H9 (cell line): ENCODE data around the gene DUSP11. TPM values are rescaled to one million over a fixed set of nuclear protein-coding genes. Genes with fewer than 3 reads are reported as not detected.

Experiments
- DNase-seq: peaks from one replicate; pipeline ENCODE4 v3.0.0-alpha.2; 2017
- H2AFZ ChIP-seq: one replicate; pipeline ENCODE4 v1.6.1; 2013; ENCODE audit warnings: mild to moderate bottlenecking, low read length, control low read depth, moderate library complexity
- H2AK5ac ChIP-seq: 2 replicates; pipeline ENCODE4 v1.6.1; 2013; ENCODE audit warnings: low read length, control low read depth, mixed read lengths; ENCODE audit not compliant: insufficient read length
- H2BK120ac ChIP-seq: one replicate; pipeline ENCODE4 v1.6.1; 2013; ENCODE audit warnings: low read depth, mild to moderate bottlenecking, low read length, control low read depth, inconsistent platforms; ENCODE audit not compliant: poor library complexity, severe bottlenecking
- H2BK12ac ChIP-seq: 2 replicates; pipeline ENCODE4 v1.6.1; 2013; ENCODE audit warnings: low read length, control low read depth, mixed read lengths, low read depth; ENCODE audit not compliant: insufficient read length
- H2BK15ac ChIP-seq: 2 replicates; pipeline ENCODE4 v1.6.1; 2013; ENCODE audit warnings: low read depth, low read length, control low read depth
- H2BK20ac ChIP-seq: one replicate; pipeline ENCODE4 v1.6.1; 2013; ENCODE audit warnings: low read depth, mild to moderate bottlenecking, low read length, control low read depth, inconsistent platforms; ENCODE audit not compliant: poor library complexity, severe bottlenecking
- H2BK5ac ChIP-seq: 2 replicates; pipeline ENCODE4 v1.6.1; 2013; ENCODE audit warnings: low read length, control low read depth, mixed read lengths; ENCODE audit not compliant: insufficient read length
- H3K14ac ChIP-seq: 2 replicates; pipeline ENCODE4 v1.6.1; 2013; ENCODE audit warnings: low read length, control low read depth; ENCODE audit not compliant: insufficient read depth
- H3K18ac ChIP-seq: 2 replicates; pipeline ENCODE4 v1.6.1; 2013; ENCODE audit warnings: low read depth, mild to moderate bottlenecking, mixed read lengths, low read length, control low read depth; ENCODE audit not compliant: insufficient read length
- H3K23ac ChIP-seq: 2 replicates; pipeline ENCODE4 v1.6.1; 2013; ENCODE audit warnings: low read length, control low read depth, mixed read lengths, low read depth; ENCODE audit not compliant: insufficient read length
- H3K23me2 ChIP-seq: 2 replicates; pipeline ENCODE4 v1.6.1; 2013; ENCODE audit warnings: low read depth, mild to moderate bottlenecking, mixed read lengths, low read length, control low read depth; ENCODE audit not compliant: insufficient read length, poor library complexity, severe bottlenecking
- H3K27ac ChIP-seq: 2 replicates; pipeline ENCODE4 v1.5.1; 2013; ENCODE audit warnings: low read length, control low read depth, mixed read lengths, low read depth; ENCODE audit not compliant: insufficient read length
- H3K27me3 ChIP-seq: 2 replicates; pipeline ENCODE4 v1.6.1; 2013; ENCODE audit warnings: low read length, control low read depth, inconsistent platforms; ENCODE audit not compliant: insufficient read depth
- H3K4ac ChIP-seq: 2 replicates; pipeline ENCODE4 v1.6.1; 2013; ENCODE audit warnings: low read depth, mild to moderate bottlenecking, control low read depth, inconsistent platforms, low read length, moderate library complexity
- H3K4me1 ChIP-seq: 2 replicates; pipeline ENCODE4 v1.6.1; 2013; ENCODE audit warnings: low read length, control low read depth, inconsistent platforms; ENCODE audit not compliant: insufficient read depth
- H3K4me2 ChIP-seq: 2 replicates; pipeline ENCODE4 v1.6.1; 2013; ENCODE audit warnings: low read length, control low read depth, mixed read lengths; ENCODE audit not compliant: insufficient read length, insufficient read depth
- H3K56ac ChIP-seq: 2 replicates; pipeline ENCODE4 v1.6.1; 2013; ENCODE audit warnings: low read depth, mild to moderate bottlenecking, mixed read lengths, low read length, control low read depth; ENCODE audit not compliant: insufficient read length
- H3K79me1 ChIP-seq: 2 replicates; pipeline ENCODE4 v1.6.1; 2013; ENCODE audit warnings: low read depth, mild to moderate bottlenecking, moderate library complexity, low read length, control low read depth, inconsistent platforms; ENCODE audit not compliant: insufficient read depth, poor library complexity, severe bottlenecking
- H3K79me2 ChIP-seq: 2 replicates; pipeline ENCODE4 v1.6.1; 2013; ENCODE audit warnings: low read length, control low read depth, inconsistent platforms; ENCODE audit not compliant: insufficient read depth
- H3K9ac ChIP-seq: 2 replicates; pipeline ENCODE4 v1.6.1; 2013; ENCODE audit warnings: low read length, control low read depth, mixed read lengths; ENCODE audit not compliant: insufficient read length; ENCODE audit errors: extremely low read depth
- H3K9me3 ChIP-seq: one replicate; pipeline ENCODE4 v1.6.1; 2013; ENCODE audit warnings: low read depth, low read length, inconsistent platforms; ENCODE audit not compliant: control insufficient read depth
- H3T11ph ChIP-seq: one replicate; pipeline ENCODE4 v1.6.1; 2013; ENCODE audit warnings: mild to moderate bottlenecking, low read length, control low read depth, inconsistent platforms
- H4K20me1 ChIP-seq: one replicate; pipeline ENCODE4 v1.6.1; 2013; ENCODE audit not compliant: control insufficient read depth, insufficient read length, insufficient read depth
- H4K5ac ChIP-seq: 2 replicates; pipeline ENCODE4 v1.6.1; 2013; ENCODE audit warnings: low read depth, mild to moderate bottlenecking, mixed read lengths, low read length, control low read depth; ENCODE audit not compliant: insufficient read length
- H4K8ac ChIP-seq: replicated peaks from 2 replicates; pipeline ENCODE4 v1.6.1; 2013; ENCODE audit warnings: low read length, control low read depth, mixed read lengths, low read depth; ENCODE audit not compliant: insufficient read length
- H4K91ac ChIP-seq: 2 replicates; pipeline ENCODE4 v1.6.1; 2013; ENCODE audit warnings: low read depth, mild to moderate bottlenecking, moderate library complexity, mixed read lengths, low read length, control low read depth; ENCODE audit not compliant: insufficient read length
- H3K27ac Mint-ChIP-seq, 3 experiments: 2 replicates in 2 of 3; 3 replicates in 1 of 3; pipeline ENCODE4 v1.8.0; 2020 to 2021; ENCODE audit warnings: mixed read lengths in 3 of 3, mild to moderate bottlenecking in 1 of 3, moderate library complexity in 1 of 3
- H3K27me3 Mint-ChIP-seq: 2 replicates; pipeline ENCODE4 v1.8.0; 2021; ENCODE audit warnings: low read depth, mild to moderate bottlenecking, moderate library complexity, mixed read lengths
- H3K36me3 Mint-ChIP-seq, 3 experiments: 2 replicates in 2 of 3; 3 replicates in 1 of 3; pipeline ENCODE4 v1.8.0; 2020 to 2021; ENCODE audit warnings: low read depth in 3 of 3, mixed read lengths in 3 of 3; ENCODE audit not compliant: insufficient read depth in 1 of 3
- H3K4me1 Mint-ChIP-seq, 2 experiments: 2 replicates each; pipeline ENCODE4 v1.8.0; 2020; ENCODE audit warnings: mixed read lengths in 2 of 2
- H3K4me3 Mint-ChIP-seq, 2 experiments: 2 replicates in 1 of 2; 3 replicates in 1 of 2; pipeline ENCODE4 v1.8.0; 2020 to 2021; ENCODE audit warnings: mild to moderate bottlenecking in 2 of 2, mixed read lengths in 2 of 2, moderate library complexity in 1 of 2
- H3K9me3 Mint-ChIP-seq, 2 experiments: 2 replicates in 1 of 2; 3 replicates in 1 of 2; pipeline ENCODE4 v1.8.0; 2020; ENCODE audit warnings: mild to moderate bottlenecking in 2 of 2, mixed read lengths in 2 of 2, moderate library complexity in 1 of 2
- CTCF ChIP-seq: fragments of 200-600 bp; sonication (generic); conservative IDR thresholded peaks from 3 replicates; pipeline ENCODE4 v1.8.0; 2021; ENCODE audit warnings: antibody characterized with exemption, mild to moderate bottlenecking
- WGBS: extraction: QIAGEN DNeasy Blood & Tissue Kit; methylation state at CpG from one replicate; pipeline ENCODE4 v1.1.7; 2013; ENCODE audit warnings: missing lambda C conversion rate, low lambda C conversion rate, mixed read lengths; ENCODE audit not compliant: insufficient read length; ENCODE audit errors: extremely low coverage; 5-methylcytosine and 5-hydroxymethylcytosine counted together
- total RNA-seq: library from RNA; stranded (reverse); gene quantifications from 2 replicates; pipeline ENCODE4 v1.2.1, GENCODE V29; 2021

The DUSP11 gene
- total RNA-seq, 1 experiment from 2014 or later = 21.4 TPM

- Histone ChIP-seq H2AK5ac (no peak overlapping the region), H3K4me1 (no peaks in the 10 kb centered on the region; the same call in 1 of the 2 replicates), H3K23ac (no peak overlapping the region), H3K27me3 (no peaks in the 10 kb centered on the region; the same call in 1 of the 2 replicates), H3K79me2 (no peaks in the 10 kb centered on the region), H2BK15ac (no peak overlapping the region), H3K9ac (no peak overlapping the region), H2BK120ac (no peak overlapping the region), H4K8ac (no peak overlapping the region), H3K56ac (no peak overlapping the region), H3K4ac (no peak overlapping the region), H2AFZ (no peak overlapping the region), H3K27ac (no peak overlapping the region), H3K18ac (no peak overlapping the region), H3K23me2 (no peaks in the 10 kb centered on the region), H2BK12ac (no peak overlapping the region), H3K9me3 (no peaks in the 10 kb centered on the region), H3K4me2 (no peak overlapping the region), H4K20me1 (no peaks in the 10 kb centered on the region), H2BK20ac (no peak overlapping the region), H3K79me1 (no peaks in the 10 kb centered on the region), H3K14ac (no peak overlapping the region), H4K5ac (no peak overlapping the region), H2BK5ac (no peak overlapping the region), H4K91ac (no peak overlapping the region), H3T11ph (no peak overlapping the region)
- no peak for DNase-seq
- Mint-ChIP-seq H3K36me3 (no peaks in the 10 kb centered on the region), H3K27ac (no peak overlapping the region), H3K4me1 (peaks cover 6 to 10% of the 10 kb centered on the region in 2 experiments), H3K4me3 (no peak overlapping the region), H3K9me3 (no peaks in the 10 kb centered on the region), H3K27me3 (peaks cover 28% of the 10 kb centered on the region)
- no peak for TF ChIP-seq CTCF
- WGBS = no CpG with 5 or more reads among the region's 2 CpGs
Observed at GRCh38 chr2:73821227-73821626, 41.3 kb upstream of the DUSP11 start.
